Measurements from ENCODE around the gene PRKCQ.

- TF ChIP-seq CTCF (IDR thresholded peaks at IDR 0.05; ENCODE audit: low read length) (no peak), EZH2 (IDR thresholded peaks at IDR 0.05; ENCODE audit: borderline replicate concordance, low read length) (no peak)
These were observed 17.0 kb downstream of the PRKCQ start for GRCh38 chr10:6563075-6563474.
